Body of pancreas (tissue), 4 donors: ENCODE results near the gene WDR64. TPM values are rescaled to one million over a fixed set of nuclear protein-coding genes. Genes with fewer than 3 reads are reported as not detected.

Source experiments
- ATAC-seq: fragments of 150-250 bp; one replicate; pipeline ENCODE4 v1.9.1; 2016
- DNase-seq, 4 donors: peaks; one replicate each; pipeline ENCODE4 v3.0.0-alpha.2; 2019
- H3K27ac ChIP-seq, 4 donors: fragments of 200-600 bp; sonication (generic); 1 replicate in 3 of 4; 2 replicates in 1 of 4; pipeline versions ENCODE4 v1.5.1 to v1.6.1; 2016 to 2019; ENCODE audit warnings: mild to moderate bottlenecking in 1 of 4, mixed read lengths in 1 of 4, moderate library complexity in 1 of 4
- H3K27me3 ChIP-seq, 2 donors: fragments of 200-600 bp; sonication (generic); one replicate each; pipeline ENCODE4 v1.6.0; 2016; ENCODE audit warnings: mild to moderate bottlenecking in 1 of 2
- H3K36me3 ChIP-seq, 2 donors: fragments of 200-600 bp; sonication (generic); replicated peaks in 1 of 2; 2 replicates each; pipeline ENCODE4 v1.5.1; 2016; ENCODE audit warnings: low read depth in 2 of 2; ENCODE audit not compliant: insufficient read depth in 1 of 2
- H3K4me1 ChIP-seq: fragments of 200-600 bp; sonication (generic); one replicate; pipeline ENCODE4 v1.6.0; 2016
- H3K4me3 ChIP-seq, 2 donors: fragments of 200-600 bp; sonication (generic); 1 replicate in 1 of 2; 2 replicates in 1 of 2; pipeline ENCODE4 v1.5.1; 2016 to 2019
- H3K9me3 ChIP-seq, 3 donors: fragments of 200-600 bp; sonication (generic); 1 replicate in 2 of 3; 2 replicates in 1 of 3; pipeline ENCODE4 v1.5.1; 2016
- CTCF ChIP-seq, 7 experiments: fragments of 450-650 bp in 4 of 7; fragments of 200-600 bp in 3 of 7; sonication (generic) in 3 of 7; IDR thresholded peaks; one replicate each; pipeline ENCODE4 v1.5.1; 2016 to 2019; ENCODE audit warnings: antibody characterized with exemption in 7 of 7
- POLR2A ChIP-seq, 3 donors: fragments of 450-650 bp; IDR thresholded peaks; one replicate each; pipeline ENCODE4 v1.6.1; 2016; ENCODE audit warnings: antibody characterized with exemption in 3 of 3, mild to moderate bottlenecking in 2 of 3
- WGBS, 2 donors: methylation state at CpG; one replicate each; pipeline ENCODE4 v1.1.5; 2017; 5-methylcytosine and 5-hydroxymethylcytosine counted together
- intact Hi-C: fragments of 100-400 bp; cut with DNase I; formaldehyde crosslinking; loops from one replicate; pipeline ENCODE4 v1.15.1; 2023
- total RNA-seq, 2 donors: library from RNA; depleted of rRNA; stranded (reverse); fragments of >200 nt; gene quantifications; one replicate each; pipeline ENCODE4 v1.1.0, GENCODE V29; 2016

The WDR64 gene
- total RNA-seq, 2 donors from 2014 or later: not detected

DNA sequence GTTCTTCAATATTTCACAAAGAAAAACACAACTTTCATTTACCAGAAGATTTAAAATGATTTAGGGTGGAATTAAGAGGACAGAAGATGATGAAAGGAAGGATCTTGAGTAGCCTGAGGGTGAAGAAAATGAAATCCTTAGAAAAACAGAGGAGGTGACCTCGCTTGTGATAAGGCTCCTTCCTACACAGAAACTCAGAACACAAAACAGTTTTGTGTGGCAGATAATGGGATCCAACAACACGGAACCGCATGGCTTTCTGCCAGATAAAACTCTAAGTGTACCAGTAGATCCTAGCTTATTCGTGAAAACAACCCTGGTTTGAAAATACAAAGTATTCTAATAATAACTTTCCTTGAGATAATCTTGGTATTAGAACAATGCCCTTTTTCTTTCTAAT is 121.9 kb downstream of the WDR64 start:
- TF ChIP-seq POLR2A (IDR thresholded peaks at IDR 0.05) (no peak), CTCF (IDR thresholded peaks at IDR 0.05) (no peak)
- 41 to 46% methylated on average over 4 of the region's 4 CpGs for WGBS, 2 donors
- intact Hi-C loops: no loop called here

DNA sequence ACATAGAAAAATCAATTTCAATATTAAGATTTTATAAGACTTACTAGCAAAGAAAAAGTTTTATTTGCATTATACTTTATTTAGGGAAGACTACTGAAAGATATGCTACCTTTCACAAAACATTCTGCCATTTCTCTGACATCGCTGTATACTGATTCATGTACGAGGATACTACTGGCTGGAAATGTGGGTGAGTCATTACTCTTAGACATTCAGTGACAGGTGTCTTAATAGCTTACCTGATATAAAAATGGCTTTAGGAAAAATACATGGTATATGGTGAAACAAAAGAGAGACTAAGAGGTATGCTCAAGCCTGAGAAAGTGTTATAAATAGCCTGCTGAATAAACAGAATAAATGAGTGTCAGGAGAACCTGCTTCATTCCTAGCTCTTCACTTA is 122.9 kb downstream of the WDR64 start:
- H3K27ac ChIP-seq: no peak overlapping the region
- intact Hi-C loops: no loop called here
- no peak for DNase-seq
- no peaks in the 10 kb centered on the region for H3K9me3 ChIP-seq
- no peaks in the 10 kb centered on the region for H3K4me1 ChIP-seq
- no peaks in the 10 kb centered on the region for H3K27me3 ChIP-seq
- no peaks in the 10 kb centered on the region for H3K36me3 ChIP-seq
- WGBS, 2 donors: 68 to 71% methylated on average over 2 of the region's 2 CpGs
- no peak for ATAC-seq
- H3K4me3 ChIP-seq: no peak overlapping the region
- no peak for TF ChIP-seq CTCF (IDR thresholded peaks at IDR 0.05)
- no peak for TF ChIP-seq POLR2A (IDR thresholded peaks at IDR 0.05)

More for the DNA sequence above, 121.9 kb downstream of the WDR64 start:
- no peak for ATAC-seq
- Histone ChIP-seq H3K4me3 (no peak overlapping the region), H3K27me3 (no peaks in the 10 kb centered on the region), H3K27ac (no peak overlapping the region), H3K36me3 (no peaks in the 10 kb centered on the region), H3K4me1 (no peaks in the 10 kb centered on the region), H3K9me3 (no peaks in the 10 kb centered on the region)
- DNase-seq: no peak

DNA sequence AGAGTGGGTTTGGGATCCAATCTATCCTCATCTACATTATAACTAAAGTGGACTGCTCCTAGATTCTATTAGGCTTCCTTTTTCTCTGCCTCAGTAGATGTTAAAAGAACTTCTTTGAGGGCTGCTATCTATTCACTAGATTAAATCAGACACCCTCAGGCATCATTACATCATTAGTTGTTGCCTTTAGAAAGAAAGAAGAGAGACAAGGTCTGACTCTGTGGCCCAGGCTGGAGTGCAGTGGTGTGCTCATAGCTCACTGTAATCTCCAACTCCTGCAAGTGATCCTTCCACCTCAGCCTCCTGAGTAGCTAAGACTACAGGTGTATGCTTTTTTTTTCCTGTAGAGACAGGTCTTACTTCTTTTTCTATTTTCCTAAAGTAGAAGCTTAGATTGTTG is 124.8 kb downstream of the WDR64 start:
- H3K4me3 ChIP-seq: no peak overlapping the region
- DNase-seq: no peak
- H3K4me1 ChIP-seq: no peaks in the 10 kb centered on the region
- TF ChIP-seq CTCF (IDR thresholded peaks at IDR 0.05): no peak
- TF ChIP-seq POLR2A (IDR thresholded peaks at IDR 0.05): no peak
- H3K27me3 ChIP-seq: no peaks in the 10 kb centered on the region
- H3K9me3 ChIP-seq: no peaks in the 10 kb centered on the region
- no peaks in the 10 kb centered on the region for H3K36me3 ChIP-seq
- ATAC-seq: no peak
- intact Hi-C loops: no loop called here
- no peak overlapping the region for H3K27ac ChIP-seq

GRCh38 chr1:241778117-241778516 is 126.0 kb downstream of the WDR64 start:
- no peak for DNase-seq
- no peaks in the 10 kb centered on the region for H3K9me3 ChIP-seq
- intact Hi-C loops: no loop called here
- H3K4me3 ChIP-seq: no peak overlapping the region
- no peaks in the 10 kb centered on the region for H3K4me1 ChIP-seq
- 79 to 88% methylated on average over 1 of the region's 1 CpG for WGBS, 2 donors
- no peaks in the 10 kb centered on the region for H3K27me3 ChIP-seq
- TF ChIP-seq CTCF (IDR thresholded peaks at IDR 0.05): no peak
- TF ChIP-seq POLR2A (IDR thresholded peaks at IDR 0.05): no peak
- no peaks in the 10 kb centered on the region for H3K36me3 ChIP-seq
- ATAC-seq: no peak
- H3K27ac ChIP-seq: no peak overlapping the region

GRCh38 chr1:241779897-241780296 is 127.8 kb downstream of the WDR64 start:
- intact Hi-C loops: no loop called here
- Histone ChIP-seq H3K27ac (no peak overlapping the region), H3K27me3 (no peaks in the 10 kb centered on the region), H3K9me3 (no peaks in the 10 kb centered on the region), H3K4me1 (no peaks in the 10 kb centered on the region), H3K36me3 (no peaks in the 10 kb centered on the region), H3K4me3 (no peak overlapping the region)
- ATAC-seq (no peak), DNase-seq (no peak)
- TF ChIP-seq CTCF (IDR thresholded peaks at IDR 0.05) (no peak), POLR2A (IDR thresholded peaks at IDR 0.05) (no peak)
- 88 to 100% methylated on average over 1 of the region's 1 CpG for WGBS, 2 donors
